HCT116 (cell line): ENCODE results near the gene LGR6. TPM values are rescaled to one million over a fixed set of nuclear protein-coding genes. Genes with fewer than 3 reads are reported as not detected.

Experiments
- ATAC-seq: fragments of 200-7000 bp; cut with Tn5 transposase; 2 replicates; pipeline ENCODE4 v1.9.1; 2020; ENCODE audit warnings: mild to moderate bottlenecking, moderate library complexity
- BruUV-seq: library from RNA; stranded (reverse); fragments of 400-500 nt; replicated peaks from 2 replicates; lab custom pipeline; 2021; lab: Mats Ljungman, UMichigan
- CTCF ChIA-PET: fragments of 300-600 bp; sonication (Branson Sonifier 250); formaldehyde crosslinking; loops from one replicate; lab custom pipeline; 2021; ENCODE audit warnings: antibody characterized with exemption; lab: Charles Lee
- POLR2A ChIA-PET: fragments of 300-600, 350-600 bp; sonication (Branson Sonifier 250); formaldehyde crosslinking; loops from one replicate; lab custom pipeline; 2021; ENCODE audit warnings: antibody characterized with exemption; lab: Charles Lee
- RAD21 ChIA-PET, 2 experiments: fragments of 300-600 bp; sonication (Branson Sonifier 250); formaldehyde crosslinking; loops; one replicate each; lab custom pipeline; 2023; ENCODE audit warnings: low total read pairs in 2 of 2; ENCODE audit not compliant: uncharacterized antibody in 2 of 2, unreplicated experiment in 2 of 2, low non-redundant PET in 1 of 2; lab: Charles Lee
- DNase-seq: peaks from one replicate; pipeline ENCODE4 v3.0.0-alpha.2; 2010; ENCODE audit warnings: low read depth, low spot score
- H2AFZ ChIP-seq: fragments of 200-600 bp; shearing (Covaris generic), sonication (generic); 2 replicates; pipeline ENCODE4 v1.6.1; 2017; ENCODE audit warnings: low read depth, mixed run types, mixed read lengths, antibody characterized with exemption, low read length; ENCODE audit not compliant: poor library complexity, severe bottlenecking
- H3K27ac ChIP-seq: 2 replicates; pipeline ENCODE4 v1.5.1; 2012; ENCODE audit warnings: low read depth, low read length
- H3K27me3 ChIP-seq: fragments of 200-600 bp; sonication (generic); 2 replicates; pipeline ENCODE4 v1.6.1; 2016; ENCODE audit warnings: mixed run types, low read length, mixed read lengths; ENCODE audit not compliant: insufficient read depth
- H3K36me3 ChIP-seq, 2 experiments: fragments of 200-500 bp in 1 of 2; fragments of 200-600 bp in 1 of 2; sonication (Bioruptor generic) in 1 of 2; sonication (generic) in 1 of 2; 2 replicates each; pipeline versions ENCODE4 v1.5.1 to v1.6.1; 2014 to 2016; ENCODE audit warnings: low read length in 2 of 2, inconsistent platforms in 1 of 2, mixed read lengths in 1 of 2, mixed run types in 1 of 2; ENCODE audit not compliant: insufficient read depth in 2 of 2, control insufficient read depth in 1 of 2
- H3K4me1 ChIP-seq, 2 experiments: fragments of 200-600 bp in 1 of 2; sonication (generic) in 1 of 2; 2 replicates each; pipeline versions ENCODE4 v1.5.1 to v1.6.1; 2012 to 2017; ENCODE audit warnings: low read length in 2 of 2, inconsistent platforms in 1 of 2, mild to moderate bottlenecking in 1 of 2, mixed read lengths in 1 of 2, mixed run types in 1 of 2, moderate library complexity in 1 of 2; ENCODE audit not compliant: insufficient read depth in 2 of 2, control insufficient read depth in 1 of 2
- H3K4me2 ChIP-seq: fragments of 200-600 bp; sonication (generic); 2 replicates; pipeline ENCODE4 v1.6.1; 2017; ENCODE audit warnings: mixed run types, low read length, mixed read lengths
- H3K4me3 ChIP-seq, 2 experiments: fragments of 200-600 bp in 1 of 2; sonication (generic) in 1 of 2; replicated peaks in 1 of 2; 2 replicates each; pipeline ENCODE4 v1.5.1; 2011 to 2016; ENCODE audit warnings: low read length in 2 of 2, control low read depth in 1 of 2, low read depth in 1 of 2, mild to moderate bottlenecking in 1 of 2, mixed read lengths in 1 of 2, mixed run types in 1 of 2
- H3K79me2 ChIP-seq: fragments of 200-600 bp; sonication (generic); 2 replicates; pipeline ENCODE4 v1.6.1; 2017; ENCODE audit warnings: mild to moderate bottlenecking, mixed run types, low read length, moderate library complexity, mixed read lengths; ENCODE audit not compliant: insufficient read depth
- H3K9ac ChIP-seq: fragments of 200-600 bp; sonication (generic); 2 replicates; pipeline ENCODE4 v1.6.1; 2016; ENCODE audit warnings: low read length, mixed read lengths
- H3K9me2 ChIP-seq: fragments of 200-600 bp; sonication (generic), shearing (Covaris generic); 2 replicates; pipeline ENCODE4 v1.6.1; 2017; ENCODE audit warnings: mixed run types, mild to moderate bottlenecking, moderate library complexity; ENCODE audit not compliant: insufficient read depth
- H3K9me3 ChIP-seq, 2 experiments: fragments of 200-500 bp in 1 of 2; fragments of 200-600 bp in 1 of 2; sonication (Bioruptor generic) in 1 of 2; sonication (generic) in 1 of 2; 2 replicates each; pipeline ENCODE4 v1.6.1; 2014 to 2017; ENCODE audit warnings: low read length in 2 of 2, mixed read lengths in 2 of 2, inconsistent platforms in 1 of 2, low read depth in 1 of 2, mild to moderate bottlenecking in 1 of 2, mixed run types in 1 of 2, moderate library complexity in 1 of 2; ENCODE audit not compliant: control insufficient read depth in 1 of 2, insufficient read depth in 1 of 2
- H4K20me1 ChIP-seq: fragments of 200-600 bp; sonication (generic), shearing (Covaris generic); 2 replicates; pipeline ENCODE4 v1.6.1; 2017; ENCODE audit warnings: mixed run types, mild to moderate bottlenecking, moderate library complexity; ENCODE audit not compliant: insufficient read depth
- ATF3 ChIP-seq: IDR thresholded peaks from 2 replicates; pipeline ENCODE4 v1.6.1; 2012
- CBX3 ChIP-seq: IDR thresholded peaks from 2 replicates; pipeline ENCODE4 v1.6.1; 2012; ENCODE audit warnings: low read depth
- CEBPB ChIP-seq: IDR thresholded peaks from 2 replicates; pipeline ENCODE4 v1.6.1; 2012; ENCODE audit warnings: low read depth
- EZH2 ChIP-seq: fragments of 200-600 bp; sonication (generic); IDR thresholded peaks from 2 replicates; pipeline ENCODE4 v1.6.1; 2017; ENCODE audit warnings: antibody characterized with exemption, mixed run types
- EZH2phosphoT487 ChIP-seq: fragments of 200-600 bp; IDR thresholded peaks from 2 replicates; pipeline ENCODE4 v1.6.1; 2018; ENCODE audit warnings: antibody characterized with exemption, borderline replicate concordance
- FOSL1 ChIP-seq: IDR thresholded peaks from 2 replicates; pipeline ENCODE4 v1.6.1; 2012; ENCODE audit warnings: low read depth
- JUND ChIP-seq: IDR thresholded peaks from 2 replicates; pipeline ENCODE4 v1.6.1; 2012
- POLR2A ChIP-seq: IDR thresholded peaks from 2 replicates; pipeline ENCODE4 v1.7.0; 2011; ENCODE audit warnings: borderline replicate concordance; ENCODE audit not compliant: insufficient read depth, insufficient read length; ENCODE audit errors: extremely low read depth
- POLR2AphosphoS5 ChIP-seq: IDR thresholded peaks from 2 replicates; pipeline ENCODE4 v1.6.1; 2011; ENCODE audit warnings: mild to moderate bottlenecking, low read depth, low read length, moderate library complexity
- RAD21 ChIP-seq: IDR thresholded peaks from 2 replicates; pipeline ENCODE4 v1.6.1; 2012; ENCODE audit warnings: low read depth, mild to moderate bottlenecking
- REST ChIP-seq: IDR thresholded peaks from 2 replicates; pipeline ENCODE4 v1.6.1; 2012; ENCODE audit warnings: low read depth
- SIN3A ChIP-seq: IDR thresholded peaks from 2 replicates; pipeline ENCODE4 v1.6.1; 2012; ENCODE audit warnings: low read depth
- SRF ChIP-seq: IDR thresholded peaks from 2 replicates; pipeline ENCODE4 v1.6.1; 2012; ENCODE audit warnings: low read depth
- TCF7L2 ChIP-seq: IDR thresholded peaks from 2 replicates; pipeline ENCODE4 v1.7.0; 2011; ENCODE audit warnings: borderline replicate concordance, inconsistent platforms; ENCODE audit not compliant: insufficient read depth, insufficient read length; ENCODE audit errors: extremely low read depth
- YY1 ChIP-seq: IDR thresholded peaks from 2 replicates; pipeline ENCODE4 v1.6.1; 2011; ENCODE audit warnings: low read length, low read depth, moderate library complexity, mild to moderate bottlenecking; ENCODE audit not compliant: insufficient replicate concordance; ENCODE audit errors: extremely low read depth
- ZBTB33 ChIP-seq: IDR thresholded peaks from 2 replicates; pipeline ENCODE4 v1.6.1; 2011; ENCODE audit warnings: mild to moderate bottlenecking, low read length, moderate library complexity; ENCODE audit not compliant: insufficient replicate concordance; ENCODE audit errors: extremely low read depth
- ZFX ChIP-seq: fragments of 450-650 bp; IDR thresholded peaks from 2 replicates; pipeline ENCODE4 v1.6.1; 2017
- ZNF274 ChIP-seq: fragments of 200-500 bp; sonication (Bioruptor generic); IDR thresholded peaks from 2 replicates; pipeline ENCODE4 v1.6.1; 2014; ENCODE audit warnings: mild to moderate bottlenecking, low read depth, low read length, inconsistent platforms
- intact Hi-C: fragments of 100-400 bp; cut with micrococcal nuclease; formaldehyde crosslinking; loops from 2 replicates; pipeline ENCODE4 v1.10.0; 2022
- total RNA-seq: library from RNA; stranded (reverse); gene quantifications from one replicate; pipeline ENCODE4 v1.2.1, GENCODE V29; 2021; ENCODE audit not compliant: unreplicated experiment

LGR6 gene
- total RNA-seq, 1 experiment from 2014 or later: 0.20 TPM

- TF ChIP-seq ATF3 (no peak), TCF7L2 (no peak), ZFX (no peak), FOSL1 (no peak), YY1 (no peak)
Observed at GRCh38 chr1:202216691-202217090, 23.1 kb downstream of the LGR6 start (continued).

- Histone ChIP-seq H3K9me2 (no peaks in the 10 kb centered on the region), H3K36me3 (no peaks in the 10 kb centered on the region), H3K4me3 (no peak overlapping the region), H3K4me1 (peaks cover 8 to 16% of the 10 kb centered on the region in 2 experiments; a peak in 3 of 4 replicates), H3K4me2 (no peak overlapping the region), H3K9ac (no peak overlapping the region), H3K27me3 (peaks cover 56% of the 10 kb centered on the region; the same call in 1 of the 2 replicates), H2AFZ (no peak overlapping the region), H3K79me2 (no peaks in the 10 kb centered on the region), H3K9me3 (no peaks in the 10 kb centered on the region), H4K20me1 (no peaks in the 10 kb centered on the region), H3K27ac (no peak overlapping the region)
- no peak for ATAC-seq
- RAD21 ChIA-PET: no interaction called here
- TF ChIP-seq ZBTB33 (no peak), SIN3A (no peak), POLR2A (no peak), CEBPB (no peak), TCF7L2 (no peak), JUND (no peak), ATF3 (no peak), RAD21 (no peak), SRF (no peak), CBX3 (no peak), ZNF274 (no peak), EZH2phosphoT487 (no peak), FOSL1 (no peak), REST (no peak), POLR2AphosphoS5 (no peak), ZFX (no peak), EZH2 (no peak)
- no peak for DNase-seq
- POLR2A ChIA-PET: no interaction called here
- BruUV-seq: no TSS peak
- intact Hi-C loops: no loop called here
- CTCF ChIA-PET: no interaction called here
Observed at GRCh38 chr1:202217516-202217915, 23.9 kb downstream of the LGR6 start.
